Activated T-cell treated with anti-CD3 and anti-CD28 coated beads, Interleukin-2, amount 50 U/mL, for 48 hours (primary cell): ENCODE data around the gene TTLL12.
A peak's percentile ranks its signal among the peaks of the same experiment; 100 is the strongest.

Experiments used
- DNase-seq, 2 experiments: peaks; one replicate each; pipeline ENCODE4 v3.0.0-alpha.2; 2020

Gene TTLL12

GRCh38 chr22:43171019-43171491, 15.9 kb downstream of the TTLL12 start:
- no peak for DNase-seq

GRCh38 chr22:43170131-43170480, 16.8 kb downstream of the TTLL12 start:
- no peak for DNase-seq

GRCh38 chr22:43169310-43170130, 17.4 kb downstream of the TTLL12 start:
- DNase-seq, result no peak

- no peak for DNase-seq
Observed at GRCh38 chr22:43168471-43169309, 18.2 kb downstream of the TTLL12 start.

- DNase-seq, result no peak
Observed at GRCh38 chr22:43167001-43167589, 19.8 kb downstream of the TTLL12 start.

GRCh38 chr22:43166132-43166930, 20.6 kb downstream of the TTLL12 start:
- DNase-seq, result no peak

- DNase-seq, result no peak
Observed at GRCh38 chr22:43164636-43165035, 22.3 kb downstream of the TTLL12 start.

- DNase-seq, result no peak
Observed at GRCh38 chr22:43163241-43163795, 23.6 kb downstream of the TTLL12 start.

- DNase-seq, result no peak
Observed at GRCh38 chr22:43162412-43163150, 24.4 kb downstream of the TTLL12 start.

GRCh38 chr22:43160497-43161126, 26.3 kb downstream of the TTLL12 start:
- DNase-seq, result no peak

GRCh38 chr22:43159484-43160178, 27.3 kb downstream of the TTLL12 start:
- DNase-seq, result no peak

GRCh38 chr22:43158778-43159483, 28.0 kb downstream of the TTLL12 start:
- no peak for DNase-seq

GRCh38 chr22:43157874-43158546, 28.9 kb downstream of the TTLL12 start:
- DNase-seq, result no peak

GRCh38 chr22:43156413-43156812, 30.5 kb downstream of the TTLL12 start:
- no peak for DNase-seq

GRCh38 chr22:43155789-43156188, 31.1 kb downstream of the TTLL12 start:
- DNase-seq, result no peak

GRCh38 chr22:43154887-43155536, 31.9 kb downstream of the TTLL12 start:
- DNase-seq, result no peak

GRCh38 chr22:43153899-43154298, 33.0 kb downstream of the TTLL12 start:
- no peak for DNase-seq

- DNase-seq, result peak; percentile 72 to 77
Observed at GRCh38 chr22:43152357-43153071, 34.4 kb downstream of the TTLL12 start.
